Heart left ventricle (tissue), 16 donors: ENCODE results near the gene LAPTM5. TPM values are rescaled to one million over a fixed set of nuclear protein-coding genes. Genes with fewer than 3 reads are reported as not detected.

Experiments used
- ATAC-seq, 4 donors: fragments of 200-7000 bp; cut with Tn5 transposase; one replicate each; pipeline ENCODE4 v1.9.1; 2020 to 2022; ENCODE audit warnings: moderate library complexity in 4 of 4, mild to moderate bottlenecking in 3 of 4, moderate number of reproducible peaks in 1 of 4
- DNase-seq, 5 donors: peaks; one replicate each; pipeline ENCODE4 v3.0.0-alpha.2; 2020
- H3K27ac ChIP-seq, 12 donors: fragments of 200-600 bp; sonication (generic) in 4 of 12; one replicate each; pipeline versions ENCODE4 v1.5.0 to v1.8.0; 2016 to 2022; ENCODE audit warnings: mild to moderate bottlenecking in 2 of 12
- H3K27me3 ChIP-seq, 9 donors: fragments of 200-600 bp; sonication (generic) in 2 of 9; one replicate each; pipeline versions ENCODE4 v1.5.1 to v1.8.0; 2016 to 2022; ENCODE audit warnings: mild to moderate bottlenecking in 3 of 9
- H3K36me3 ChIP-seq, 9 donors: fragments of 200-600 bp; sonication (generic) in 2 of 9; one replicate each; pipeline versions ENCODE4 v1.5.0 to v1.8.0; 2018 to 2022; ENCODE audit warnings: mild to moderate bottlenecking in 2 of 9
- H3K4me1 ChIP-seq, 12 donors: fragments of 200-600 bp; sonication (generic) in 4 of 12; one replicate each; pipeline versions ENCODE4 v1.5.0 to v1.8.0; 2016 to 2022; ENCODE audit warnings: mild to moderate bottlenecking in 3 of 12
- H3K4me3 ChIP-seq, 12 donors: fragments of 200-600 bp; sonication (generic) in 4 of 12; one replicate each; pipeline versions ENCODE4 v1.5.0 to v1.8.0; 2017 to 2022; ENCODE audit warnings: mild to moderate bottlenecking in 9 of 12, moderate library complexity in 4 of 12
- H3K9me3 ChIP-seq, 12 donors: fragments of 200-600 bp; sonication (generic) in 4 of 12; one replicate each; pipeline versions ENCODE4 v1.5.0 to v1.8.0; 2016 to 2022; ENCODE audit warnings: mild to moderate bottlenecking in 1 of 12
- CTCF ChIP-seq, 12 donors: fragments of 200-600 bp; sonication (generic) in 4 of 12; IDR thresholded peaks; one replicate each; pipeline versions ENCODE4 v1.5.0 to v1.8.0; 2018 to 2022; ENCODE audit warnings: antibody characterized with exemption in 12 of 12, mild to moderate bottlenecking in 5 of 12
- POLR2A ChIP-seq, 2 donors: fragments of 450-650 bp; IDR thresholded peaks; one replicate each; pipeline ENCODE4 v1.6.1; 2017; ENCODE audit warnings: antibody characterized with exemption in 2 of 2, mild to moderate bottlenecking in 2 of 2, moderate library complexity in 2 of 2
- WGBS, 4 donors: extraction: QIAGEN DNeasy Blood & Tissue Kit in 2 of 4; methylation state at CpG; one replicate each; pipeline versions ENCODE4 v1.1.5 to v1.1.7; 2013 to 2018; 5-methylcytosine and 5-hydroxymethylcytosine counted together
- intact Hi-C, 10 donors: fragments of 100-400 bp; cut with DNase I; formaldehyde crosslinking; loops; one replicate each; pipeline versions ENCODE4 v1.11.1 to v1.14.2; 2022
- polyA plus RNA-seq, 2 donors: library from polyadenylated mRNA; stranded (reverse); fragments of 200-250 nt; gene quantifications; one replicate each; pipeline ENCODE4 v1.2.3, GENCODE V29; 2013
- total RNA-seq, 9 donors: library from RNA; depleted of rRNA in 2 of 9; stranded (reverse); fragments of >200 nt in 2 of 9; fragmentation: NEBNext Ultra II Directional in 3 of 9; extraction: Animal tissue kit (Norgen Biotek cat#: 25700) in 3 of 9; gene quantifications; one replicate each; pipeline versions ENCODE4 v1.1.0 to v1.2.4, GENCODE V29; 2016 to 2023
- donor health status: ischemic (EF 13 %, LVEDD 7.1; RV severe dilation, severe dysfunction).
- donor health status: healthy with polysubstance abuse.
- donor health status: DM: no; HTN: yes; CAD: no.
- donor health status: DM: no; HTN: no; CAD: no.
- donor health status: ischemic (EF 25% LVEDD 6.9; RV normal size, moderate dysfunction).
- donor health status: ischemic (EF 25% LVEDD 5.7; RV mildly dilated, moderate dysfunction).
- donor health status: healthy.
- donor health status: DM: yes; HTN: yes; CAD: no.
- donor health status: ischemic (EF 35%, LVEDD 5.7; RV mildly dilated, moderate dysfunction).
- donor health status: nonischemic (EF 11% LVEDD 7.7; RV severe dilation, severe dysfunction).
- donor health status: DM: yes; HTN: yes; CAD: no.
- donor health status: PGD.
- donor health status: ischemic (EF 29% LVEDD 5.4; RV normal size, mild dysfunction).
- donor health status: nonischemic (EF 23%, LVEDD 6.1; RV moderate dilation, normal function).

The LAPTM5 gene
- total and polyA plus RNA-seq, 11 donors, result 6.9 to 260 (median 14.3) TPM

- TF ChIP-seq CTCF (IDR thresholded peaks at IDR 0.05) (no peak), POLR2A (IDR thresholded peaks at IDR 0.05) (no peak)
- peak overlapping the region in 3 of 12 donors; percentile 18 to 77 (median 58) for H3K27ac ChIP-seq
- ATAC-seq (no peak), DNase-seq (no peak)
- H3K36me3 ChIP-seq, result no peaks in the 10 kb centered on the region
- 89 to 90% (median 90%) methylated on average over 5 of the region's 5 CpGs for WGBS, 4 donors
- intact Hi-C loops, result no loop called here
- H3K9me3 ChIP-seq, result no peaks in the 10 kb centered on the region
- peaks cover 0 to 40% (median 7%) of the 10 kb centered on the region in 12 donors for H3K4me1 ChIP-seq
- no peak overlapping the region for H3K4me3 ChIP-seq
- peaks cover 0 to 9% (median 0%) of the 10 kb centered on the region in 9 donors for H3K27me3 ChIP-seq
Observed at GRCh38 chr1:30787266-30787665, 29.7 kb upstream of the LAPTM5 start.

GRCh38 chr1:30786264-30786991 lies 28.9 kb upstream of the LAPTM5 start:
- ATAC-seq (peak in 3 of 4 donors; percentile 59 to 80 (median 60)), DNase-seq (peak in 2 of 5 donors; percentile 44 to 75)
- Histone ChIP-seq H3K4me1 (peaks cover 0 to 40% (median 7%) of the 10 kb centered on the region in 12 donors), H3K27ac (peak overlapping the region in 10 of 12 donors; percentile 43 to 77 (median 58)), H3K36me3 (no peaks in the 10 kb centered on the region), H3K27me3 (peaks cover 0 to 15% (median 0%) of the 10 kb centered on the region in 9 donors), H3K9me3 (no peaks in the 10 kb centered on the region), H3K4me3 (no peak overlapping the region)
- intact Hi-C loops, result no loop called here
- 59 to 82% (median 62%) methylated on average over 5 to 13 of the region's 13 CpGs for WGBS, 4 donors
- TF ChIP-seq CTCF (IDR thresholded peaks at IDR 0.05) (no peak), POLR2A (IDR thresholded peaks at IDR 0.05) (no peak)

- 92 to 93% (median 92%) methylated on average over 7 of the region's 7 CpGs for WGBS, 4 donors
- DNase-seq, result peak in 1 of 5 donors; percentile 20
Observed at GRCh38 chr1:30785714-30786113, 28.1 kb upstream of the LAPTM5 start.

More at GRCh38 chr1:30785714-30786113, 28.1 kb upstream of the LAPTM5 start:
- H3K4me1 ChIP-seq, result peaks cover 0 to 40% (median 7%) of the 10 kb centered on the region in 12 donors
- no peak overlapping the region for H3K27ac ChIP-seq
- H3K36me3 ChIP-seq, result no peaks in the 10 kb centered on the region
- no peak overlapping the region for H3K4me3 ChIP-seq
- no peak for ATAC-seq
- H3K9me3 ChIP-seq, result no peaks in the 10 kb centered on the region
- H3K27me3 ChIP-seq, result peaks cover 0 to 15% (median 0%) of the 10 kb centered on the region in 9 donors
- TF ChIP-seq POLR2A (IDR thresholded peaks at IDR 0.05), result no peak
- no peak for TF ChIP-seq CTCF (IDR thresholded peaks at IDR 0.05)
- intact Hi-C loops, result no loop called here
